SU-DHL-6 (cell line): ENCODE data around the gene PPFIA4.
A peak's percentile ranks its signal among the peaks of the same experiment; 100 is the strongest.
"Not testable (repeated sequence)": the region's sequence is repeated elsewhere in the genome, so short reads cannot be mapped to it uniquely, and the experiment has no call there.

Experiments
- H2AFZ ChIP-seq: fragments of 200-600 bp; sonication (generic); 2 replicates; pipeline ENCODE4 v1.6.1; 2014; ENCODE audit warnings: low read depth, mild to moderate bottlenecking, moderate library complexity, mixed read lengths, antibody characterized with exemption, low read length; ENCODE audit not compliant: severe bottlenecking
- H3F3A ChIP-seq: fragments of 200-600 bp; shearing (Covaris generic); 2 replicates; pipeline ENCODE4 v1.6.0; 2016; ENCODE audit warnings: antibody characterized with exemption, mild to moderate bottlenecking; ENCODE audit not compliant: insufficient read depth
- H3K27ac ChIP-seq: fragments of 200-600 bp; sonication (generic); 2 replicates; pipeline ENCODE4 v1.5.1; 2016; ENCODE audit warnings: low read depth, mild to moderate bottlenecking, low read length, moderate library complexity, mixed read lengths
- H3K27me3 ChIP-seq: fragments of 200-600 bp; sonication (generic), shearing (Covaris generic); 2 replicates; pipeline ENCODE4 v1.6.0; 2014; ENCODE audit warnings: mild to moderate bottlenecking, low read length
- H3K36me3 ChIP-seq: fragments of 200-600 bp; sonication (generic); 2 replicates; pipeline ENCODE4 v1.6.1; 2014; ENCODE audit warnings: mild to moderate bottlenecking, low read length, mixed read lengths
- H3K4me2 ChIP-seq: fragments of 300-600, 200-600 bp; shearing (Covaris generic), sonication (generic); 2 replicates; pipeline ENCODE4 v1.6.0; 2014; ENCODE audit warnings: low read length, low read depth, mild to moderate bottlenecking; ENCODE audit not compliant: poor library complexity, severe bottlenecking
- H3K4me3 ChIP-seq: fragments of 200-600 bp; sonication (generic); 2 replicates; pipeline ENCODE4 v1.5.1; 2014; ENCODE audit warnings: antibody characterized with exemption, low read length, mild to moderate bottlenecking, mixed read lengths; ENCODE audit not compliant: insufficient read depth, poor library complexity, severe bottlenecking
- H3K79me2 ChIP-seq: fragments of 200-600 bp; sonication (generic); 2 replicates; pipeline ENCODE4 v1.6.1; 2014; ENCODE audit warnings: mild to moderate bottlenecking, low read length, moderate library complexity; ENCODE audit not compliant: insufficient read depth
- H3K9ac ChIP-seq: fragments of 200-600 bp; sonication (generic); 2 replicates; pipeline ENCODE4 v1.7.0; 2014; ENCODE audit warnings: mild to moderate bottlenecking, low read length
- H3K9me2 ChIP-seq: fragments of 200-600 bp; sonication (generic); replicated peaks from 2 replicates; pipeline ENCODE4 v1.6.1; 2014; ENCODE audit warnings: low read length; ENCODE audit not compliant: insufficient read depth
- H3K9me3 ChIP-seq: fragments of 200-600 bp; sonication (generic); 2 replicates; pipeline ENCODE4 v1.6.1; 2014; ENCODE audit warnings: low read length, mixed read lengths; ENCODE audit not compliant: insufficient read depth
- H4K20me1 ChIP-seq: fragments of 200-600 bp; sonication (generic); 2 replicates; pipeline ENCODE4 v1.6.1; 2014; ENCODE audit warnings: low read depth, mild to moderate bottlenecking, antibody characterized with exemption, low read length, moderate library complexity, mixed read lengths
- EZH2phosphoT487 ChIP-seq: fragments of 200-600 bp; sonication (generic), shearing (Covaris generic); conservative IDR thresholded peaks from 2 replicates; pipeline ENCODE4 v1.6.1; 2018; ENCODE audit warnings: mild to moderate bottlenecking, antibody characterized with exemption, low read length, moderate library complexity, mixed read lengths
- TF ChIP-seq, protein P1 (sequence below): fragments of 200-600 bp; sonication (generic); IDR thresholded peaks from one replicate; pipeline ENCODE4 v1.5.1; 2017; ENCODE audit warnings: antibody characterized with exemption, mild to moderate bottlenecking, low read length, moderate library complexity; ENCODE audit not compliant: insufficient read depth, poor library complexity, severe bottlenecking

PPFIA4 gene

DNA sequence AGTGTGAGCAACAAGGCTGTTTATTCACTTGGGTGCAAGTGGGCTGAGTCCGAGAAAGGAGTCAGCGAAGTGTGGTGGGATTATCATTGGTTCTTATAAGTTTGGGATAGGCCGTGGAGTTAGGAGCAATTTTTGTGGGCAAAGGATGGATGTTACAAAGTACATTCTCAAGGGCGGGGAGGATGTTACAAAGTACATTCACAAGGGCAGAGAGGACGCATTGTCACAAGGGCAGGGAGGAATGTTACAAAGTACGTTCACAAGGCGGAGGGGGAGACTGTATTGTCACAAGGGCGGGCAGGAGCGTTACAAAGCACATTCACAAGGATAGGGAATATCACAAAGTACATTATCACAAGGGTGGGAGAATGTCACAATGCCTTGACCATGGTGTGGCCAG, 24.3 kb upstream of the PPFIA4 start:
- no peaks in the 10 kb centered on the region for H3K27me3 ChIP-seq
- H3K4me3 ChIP-seq, result no peak overlapping the region
- no peak overlapping the region for H2AFZ ChIP-seq
- TF ChIP-seq, protein P1, sequence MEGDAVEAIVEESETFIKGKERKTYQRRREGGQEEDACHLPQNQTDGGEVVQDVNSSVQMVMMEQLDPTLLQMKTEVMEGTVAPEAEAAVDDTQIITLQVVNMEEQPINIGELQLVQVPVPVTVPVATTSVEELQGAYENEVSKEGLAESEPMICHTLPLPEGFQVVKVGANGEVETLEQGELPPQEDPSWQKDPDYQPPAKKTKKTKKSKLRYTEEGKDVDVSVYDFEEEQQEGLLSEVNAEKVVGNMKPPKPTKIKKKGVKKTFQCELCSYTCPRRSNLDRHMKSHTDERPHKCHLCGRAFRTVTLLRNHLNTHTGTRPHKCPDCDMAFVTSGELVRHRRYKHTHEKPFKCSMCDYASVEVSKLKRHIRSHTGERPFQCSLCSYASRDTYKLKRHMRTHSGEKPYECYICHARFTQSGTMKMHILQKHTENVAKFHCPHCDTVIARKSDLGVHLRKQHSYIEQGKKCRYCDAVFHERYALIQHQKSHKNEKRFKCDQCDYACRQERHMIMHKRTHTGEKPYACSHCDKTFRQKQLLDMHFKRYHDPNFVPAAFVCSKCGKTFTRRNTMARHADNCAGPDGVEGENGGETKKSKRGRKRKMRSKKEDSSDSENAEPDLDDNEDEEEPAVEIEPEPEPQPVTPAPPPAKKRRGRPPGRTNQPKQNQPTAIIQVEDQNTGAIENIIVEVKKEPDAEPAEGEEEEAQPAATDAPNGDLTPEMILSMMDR, result no peak
- TF ChIP-seq EZH2phosphoT487, result no peak
- no peaks in the 10 kb centered on the region for H4K20me1 ChIP-seq
- no peak overlapping the region for H3K27ac ChIP-seq
- H3K9me3 ChIP-seq, result no peaks in the 10 kb centered on the region
- no peak overlapping the region for H3K9ac ChIP-seq
- no peak overlapping the region for H3K4me2 ChIP-seq
- H3K36me3 ChIP-seq, result no peaks in the 10 kb centered on the region
- H3K9me2 ChIP-seq, result no peaks in the 10 kb centered on the region
- H3F3A ChIP-seq, result 0 out of 2 replicates have a peak, but pooled peaks cover 8% of the 10 kb centered on the region
- no peaks in the 10 kb centered on the region for H3K79me2 ChIP-seq

DNA sequence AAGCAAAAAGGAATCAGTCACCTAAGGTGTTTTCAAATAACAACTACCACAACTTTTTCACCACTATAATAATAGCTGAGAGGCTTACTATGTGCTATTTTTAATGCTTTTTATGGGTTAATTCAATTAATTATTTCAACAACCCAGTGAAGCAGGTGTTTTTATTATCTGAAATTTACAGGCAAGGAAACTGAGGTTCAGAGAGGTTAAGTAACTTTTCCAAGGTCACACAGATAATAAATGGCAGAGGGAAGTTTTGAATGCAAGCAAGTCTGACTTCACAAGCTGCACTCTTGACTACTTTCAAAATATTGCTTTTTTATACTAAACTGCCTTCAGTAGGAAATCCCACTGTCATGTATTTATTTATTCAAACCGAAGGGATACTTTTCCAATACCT, 23.3 kb upstream of the PPFIA4 start:
- no peak overlapping the region for H3K4me2 ChIP-seq
- H3K4me3 ChIP-seq, result no peak overlapping the region
- H3K79me2 ChIP-seq, result peaks cover 6% of the 10 kb centered on the region
- H3K27ac ChIP-seq, result no peak overlapping the region
- no peak overlapping the region for H2AFZ ChIP-seq
- H3K27me3 ChIP-seq, result no peaks in the 10 kb centered on the region
- TF ChIP-seq EZH2phosphoT487, result no peak
- TF ChIP-seq, protein P1, result no peak
- H3K9me3 ChIP-seq, result no peaks in the 10 kb centered on the region
- no peak overlapping the region for H3K9ac ChIP-seq
- H3F3A ChIP-seq, result 0 out of 2 replicates have a peak, but pooled peaks cover 11% of the 10 kb centered on the region
- no peaks in the 10 kb centered on the region for H4K20me1 ChIP-seq
- H3K36me3 ChIP-seq, result no peaks in the 10 kb centered on the region
- H3K9me2 ChIP-seq, result no peaks in the 10 kb centered on the region

DNA sequence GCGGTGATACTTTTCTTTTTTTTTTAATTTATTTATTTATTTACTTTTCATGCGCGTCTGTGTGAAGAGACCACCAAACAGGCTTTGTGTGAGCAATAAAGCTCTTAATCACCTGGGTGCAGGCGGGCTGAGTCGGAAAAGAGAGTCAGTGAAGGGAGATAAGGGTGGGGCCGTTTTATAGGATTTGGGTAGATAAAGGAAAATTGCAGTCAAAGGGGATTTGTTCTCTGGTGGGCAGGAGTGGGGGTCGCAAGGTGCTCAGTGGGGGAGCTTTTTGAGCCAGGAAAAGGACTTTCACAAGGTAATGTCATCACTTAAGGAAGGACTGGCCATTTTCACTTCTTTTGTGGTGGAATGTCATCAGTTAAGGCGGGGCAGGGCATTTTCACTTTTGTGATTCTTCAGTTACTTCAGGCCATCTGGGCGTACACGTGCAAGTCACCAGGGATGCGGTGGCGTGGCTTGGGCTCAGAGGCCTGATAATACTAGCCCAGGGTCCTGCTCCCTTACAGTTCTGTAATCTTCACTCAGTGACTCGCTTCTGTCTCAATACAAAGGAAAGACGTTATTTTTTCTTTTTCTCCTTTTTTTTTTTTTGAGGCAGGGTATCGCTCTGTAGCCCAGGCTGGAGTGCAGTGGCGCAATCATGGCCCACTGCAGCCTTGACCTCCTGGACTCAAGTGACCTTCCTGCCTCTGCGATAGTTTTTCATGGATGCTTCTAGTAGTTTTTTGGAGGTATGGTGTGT, 20.7 kb upstream of the PPFIA4 start:
- H3K36me3 ChIP-seq, result peaks cover 12% of the 10 kb centered on the region
- H3K79me2 ChIP-seq, result peaks cover 28% of the 10 kb centered on the region
- H3K27me3 ChIP-seq, H3K9ac ChIP-seq, H3K27ac ChIP-seq, H3K4me2 ChIP-seq, H3K9me3 ChIP-seq, H4K20me1 ChIP-seq, H3K4me3 ChIP-seq, H3K9me2 ChIP-seq: not testable (repeated sequence)
- H3F3A ChIP-seq, result 0 out of 2 replicates have a peak, but pooled peaks cover 15% of the 10 kb centered on the region
- peak overlapping the region; percentile 98 for H2AFZ ChIP-seq
